Measurements from ENCODE around the gene BUB1.
"Not testable (repeated sequence)": the region's sequence is repeated elsewhere in the genome, so short reads cannot be mapped to it uniquely, and the experiment has no call there.

BUB1 gene

DNA sequence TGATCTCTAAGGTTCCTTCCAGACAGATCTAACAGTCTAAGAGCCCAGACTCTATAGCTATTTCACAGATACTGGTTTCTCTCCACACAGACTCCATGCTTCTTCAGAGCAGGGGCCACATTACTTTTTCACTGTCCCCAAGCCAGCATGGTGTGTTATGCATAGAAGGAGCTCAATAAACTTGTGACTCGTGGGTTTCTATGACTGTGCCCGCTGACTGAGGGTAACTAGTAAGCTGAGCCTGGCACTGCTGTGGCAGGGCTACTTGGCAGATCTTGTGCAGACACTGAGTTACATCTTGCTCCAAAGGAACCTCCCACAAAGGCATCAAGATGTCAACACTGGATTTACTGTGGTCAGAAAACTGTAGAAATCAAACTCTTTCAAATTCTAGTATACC, 85.9 kb downstream of the BUB1 start:
- DNase-seq (ENCODE audit: low spot score), result not testable (repeated sequence)

DNA sequence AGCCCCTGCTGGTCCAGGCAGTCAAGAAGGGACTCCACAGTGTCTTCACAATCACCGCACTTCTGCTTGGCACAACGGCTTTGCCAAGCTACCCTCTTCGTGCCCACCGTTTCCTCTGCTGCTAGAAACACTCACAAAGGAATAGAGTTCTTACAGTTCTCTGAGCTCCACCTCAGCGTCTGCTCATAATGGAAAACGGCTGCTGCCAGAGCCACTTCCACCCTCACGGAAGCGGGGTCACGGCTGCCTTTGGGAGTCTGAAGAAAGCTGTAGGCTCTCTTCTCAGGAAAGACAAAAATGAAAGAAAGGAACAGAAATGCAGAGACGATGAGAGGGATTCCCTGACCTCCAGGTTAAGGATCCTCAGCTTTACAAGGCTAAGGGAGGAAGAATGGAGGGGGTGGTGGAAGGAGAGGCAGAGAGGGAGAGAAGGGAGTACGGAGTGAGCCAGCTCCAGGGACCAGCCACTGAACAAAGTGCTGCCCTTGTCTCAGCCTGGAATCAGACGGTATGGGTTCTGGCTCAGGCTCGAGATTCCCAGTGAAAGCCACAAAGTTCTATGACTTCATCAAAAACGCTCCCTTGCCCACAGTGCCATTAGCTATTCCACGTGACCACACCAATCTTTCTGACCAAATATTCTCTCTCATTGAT, 88.1 kb downstream of the BUB1 start:
- DNase-seq (ENCODE audit: low spot score), result not testable (repeated sequence)

- DNase-seq (ENCODE audit: low spot score), result not testable (repeated sequence)
Measured at GRCh38 chr2:110588520-110588919, 89.3 kb downstream of the BUB1 start.
